ENCODE measurements around the gene SCMH1.

- TF ChIP-seq CTCF (conservative IDR thresholded peaks at IDR 0.05; ENCODE audit: low read depth in 2 of 2), result no peak
- no peak for TF ChIP-seq POLR2AphosphoS5 (IDR thresholded peaks at IDR 0.05; ENCODE audit: low read depth)
- TF ChIP-seq EZH2 (IDR thresholded peaks at IDR 0.05; ENCODE audit: low read depth, unreplicated experiment), result no peak
These were observed 16.6 kb downstream of the SCMH1 start for GRCh38 chr1:41225495-41225894.
